Vagina (tissue), 2 donors: ENCODE measurements around the gene PGK1.

ENCODE experiments used
- POLR2A ChIP-seq, 2 donors: fragments of 450-650 bp; IDR thresholded peaks; one replicate each; pipeline ENCODE4 v1.6.1; 2017; ENCODE audit warnings: antibody characterized with exemption in 2 of 2, mild to moderate bottlenecking in 2 of 2, moderate library complexity in 2 of 2
- POLR2AphosphoS5 ChIP-seq, 2 donors: sonication (generic); formaldehyde crosslinking; IDR thresholded peaks; one replicate each; pipeline ENCODE4 v1.9.0; 2017; ENCODE audit warnings: antibody characterized with exemption in 2 of 2, mild to moderate bottlenecking in 2 of 2, low read depth in 1 of 2; ENCODE audit not compliant: insufficient read depth in 1 of 2
- TF ChIP-seq, protein P1 (sequence below), 3 experiments: fragments of 450-650 bp in 2 of 3; fragments of 200-600 bp in 1 of 3; sonication (generic) in 1 of 3; IDR thresholded peaks; one replicate each; pipeline ENCODE4 v1.5.1; 2017 to 2019; ENCODE audit warnings: antibody characterized with exemption in 3 of 3, mild to moderate bottlenecking in 2 of 3, moderate library complexity in 2 of 3

DNA sequence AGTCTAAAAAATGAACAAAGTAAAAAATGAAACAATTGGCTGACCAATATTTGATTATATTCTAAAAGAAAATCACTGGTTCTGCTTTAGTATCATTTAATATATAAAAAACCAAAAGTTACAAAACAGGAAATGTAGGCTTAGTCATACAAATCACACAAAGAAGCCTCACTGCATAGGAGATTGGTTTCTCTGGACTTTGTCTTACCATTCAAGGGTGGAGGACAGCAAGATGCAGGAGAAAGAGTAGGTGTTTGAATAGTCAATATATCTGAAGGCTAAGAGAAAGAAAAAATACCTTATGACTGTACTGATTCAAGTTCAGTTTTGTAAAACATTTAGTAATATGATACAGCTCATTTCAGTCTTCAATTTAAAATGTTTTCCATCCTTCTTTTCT, 64.0 kb downstream of the PGK1 start:
- TF ChIP-seq, protein P1, sequence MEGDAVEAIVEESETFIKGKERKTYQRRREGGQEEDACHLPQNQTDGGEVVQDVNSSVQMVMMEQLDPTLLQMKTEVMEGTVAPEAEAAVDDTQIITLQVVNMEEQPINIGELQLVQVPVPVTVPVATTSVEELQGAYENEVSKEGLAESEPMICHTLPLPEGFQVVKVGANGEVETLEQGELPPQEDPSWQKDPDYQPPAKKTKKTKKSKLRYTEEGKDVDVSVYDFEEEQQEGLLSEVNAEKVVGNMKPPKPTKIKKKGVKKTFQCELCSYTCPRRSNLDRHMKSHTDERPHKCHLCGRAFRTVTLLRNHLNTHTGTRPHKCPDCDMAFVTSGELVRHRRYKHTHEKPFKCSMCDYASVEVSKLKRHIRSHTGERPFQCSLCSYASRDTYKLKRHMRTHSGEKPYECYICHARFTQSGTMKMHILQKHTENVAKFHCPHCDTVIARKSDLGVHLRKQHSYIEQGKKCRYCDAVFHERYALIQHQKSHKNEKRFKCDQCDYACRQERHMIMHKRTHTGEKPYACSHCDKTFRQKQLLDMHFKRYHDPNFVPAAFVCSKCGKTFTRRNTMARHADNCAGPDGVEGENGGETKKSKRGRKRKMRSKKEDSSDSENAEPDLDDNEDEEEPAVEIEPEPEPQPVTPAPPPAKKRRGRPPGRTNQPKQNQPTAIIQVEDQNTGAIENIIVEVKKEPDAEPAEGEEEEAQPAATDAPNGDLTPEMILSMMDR (IDR thresholded peaks at IDR 0.05), result no peak
- TF ChIP-seq POLR2A (IDR thresholded peaks at IDR 0.05) (no peak), POLR2AphosphoS5 (IDR thresholded peaks at IDR 0.05; ENCODE audit: insufficient read depth in 1 of 2, low read depth in 1 of 2) (no peak)
